GM18499 (cell line): ENCODE results near the gene ANKRD36B.
"Not testable (repeated sequence)": the region's sequence is repeated elsewhere in the genome, so short reads cannot be mapped to it uniquely, and the experiment has no call there.

Experiments used
- ATAC-seq: cut with Tn5 transposase; IDR thresholded peaks from one replicate; pipeline ENCODE4 v1.9.1; 2021; ENCODE audit warnings: moderate number of reproducible peaks; ENCODE audit not compliant: insufficient read depth, unreplicated experiment

The ANKRD36B gene

GRCh38 chr2:97589598-97590510, at the start of gene ANKRD36B:
ANKRD36B (minus strand) TSS chr2:97589877; CDS start chr2:97589685, 192 bp downstream.
- peak; percentile 38 for ATAC-seq

DNA sequence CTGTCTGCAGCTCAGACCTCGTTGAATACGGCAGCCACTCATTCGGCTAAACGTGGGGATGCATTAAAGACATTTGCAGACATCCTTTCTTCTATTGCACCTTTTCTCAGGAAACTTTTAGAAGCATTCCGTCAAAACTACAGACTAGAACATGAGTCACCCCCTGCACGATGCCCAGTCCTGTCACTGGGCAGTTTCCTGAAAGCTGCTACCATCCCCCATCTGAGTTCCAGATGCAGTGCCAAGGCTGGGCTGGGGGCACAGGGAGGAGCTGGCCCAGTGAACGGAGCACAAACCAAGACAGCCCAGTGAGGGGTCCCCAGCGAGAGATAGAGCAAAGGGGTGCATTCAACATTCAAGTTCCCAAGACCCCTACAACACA, 36.4 kb upstream of the ANKRD36B start:
- not testable (repeated sequence) for ATAC-seq

DNA sequence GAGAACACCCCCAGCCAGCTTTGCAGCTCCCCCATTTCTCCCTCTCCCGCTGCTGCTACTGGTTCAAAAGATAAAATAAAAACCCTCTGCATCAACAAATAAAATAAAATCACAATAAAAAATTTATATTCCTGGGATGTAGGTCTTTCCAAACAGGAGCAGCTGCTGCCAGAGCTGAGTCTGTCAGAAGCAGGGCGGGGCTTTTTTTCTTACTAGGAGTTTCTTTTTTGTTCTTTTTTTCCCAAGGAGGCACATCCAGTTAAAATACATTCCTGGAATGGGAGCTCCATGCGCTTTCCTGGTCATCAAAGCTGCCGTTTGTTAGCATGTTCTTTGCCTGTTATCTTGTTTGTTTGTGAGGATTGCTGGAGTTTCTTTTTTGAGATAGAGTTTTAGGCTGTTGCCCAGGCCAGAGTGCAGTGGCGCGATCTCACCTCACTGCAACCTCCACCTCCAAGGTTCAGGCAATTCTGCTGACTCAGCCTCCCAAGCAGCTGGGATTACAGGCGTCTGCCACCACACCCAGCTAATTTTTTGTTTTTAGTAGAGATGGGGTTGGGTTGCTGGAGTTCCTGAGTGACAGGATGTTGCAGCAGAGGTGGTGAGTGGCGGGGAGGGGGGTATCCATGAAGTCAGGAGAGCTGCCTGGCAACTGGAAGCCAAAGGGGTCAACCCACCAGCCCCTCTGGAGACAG, 35.8 kb upstream of the ANKRD36B start:
- not testable (repeated sequence) for ATAC-seq

GRCh38 chr2:97622976-97623375, 33.3 kb upstream of the ANKRD36B start:
- ATAC-seq, result not testable (repeated sequence)

GRCh38 chr2:97620492-97620891, 30.8 kb upstream of the ANKRD36B start:
- not testable (repeated sequence) for ATAC-seq

GRCh38 chr2:97618939-97619827, 29.5 kb upstream of the ANKRD36B start:
- not testable (repeated sequence) for ATAC-seq

DNA sequence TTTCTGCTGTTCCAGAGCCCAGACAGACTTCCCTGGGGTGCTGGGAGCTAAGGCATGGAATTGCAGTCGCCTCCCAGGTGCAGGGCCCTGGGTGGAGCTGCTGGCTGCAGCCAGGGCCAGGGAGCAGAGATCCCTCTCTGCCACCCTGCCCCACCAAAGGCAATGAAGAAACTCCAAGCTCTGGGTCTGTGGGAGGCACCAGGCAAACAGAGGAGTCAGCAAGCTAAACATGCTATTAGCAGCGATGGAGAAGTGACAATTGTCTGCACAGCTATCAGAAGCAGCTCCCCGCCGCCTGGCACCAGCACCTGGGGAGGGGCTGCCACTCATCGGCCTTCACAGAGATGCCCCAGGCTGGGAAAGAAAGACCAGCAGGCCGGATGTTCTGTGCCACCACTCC, 28.2 kb upstream of the ANKRD36B start:
- ATAC-seq, result no peak

GRCh38 chr2:97615746-97616145, 26.1 kb upstream of the ANKRD36B start:
- ATAC-seq, result not testable (repeated sequence)

DNA sequence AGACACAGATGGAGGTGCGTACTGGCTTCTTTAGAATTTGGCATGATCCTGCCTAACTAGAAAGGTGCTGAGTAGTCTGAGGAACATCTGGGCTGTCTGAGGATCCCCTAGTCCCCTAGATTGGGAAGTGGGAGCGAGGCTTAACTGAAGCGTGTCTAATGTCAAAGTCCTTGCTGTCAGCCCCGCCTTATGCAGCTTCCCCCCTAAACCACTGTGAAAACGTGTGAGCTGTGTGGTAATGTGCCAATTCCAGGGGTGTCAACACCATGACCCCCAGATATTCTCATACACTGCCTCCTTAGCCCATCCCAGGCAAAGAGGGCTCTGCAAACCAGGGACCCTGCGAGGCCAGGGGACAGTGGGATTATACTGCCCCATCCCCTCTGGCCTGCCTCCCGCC, 22.2 kb upstream of the ANKRD36B start:
- ATAC-seq, result not testable (repeated sequence)

- not testable (repeated sequence) for ATAC-seq
These were observed 19.1 kb upstream of the ANKRD36B start for GRCh38 chr2:97608745-97609144.

GRCh38 chr2:97605524-97606339, 16.1 kb upstream of the ANKRD36B start:
- ATAC-seq, result not testable (repeated sequence)

DNA sequence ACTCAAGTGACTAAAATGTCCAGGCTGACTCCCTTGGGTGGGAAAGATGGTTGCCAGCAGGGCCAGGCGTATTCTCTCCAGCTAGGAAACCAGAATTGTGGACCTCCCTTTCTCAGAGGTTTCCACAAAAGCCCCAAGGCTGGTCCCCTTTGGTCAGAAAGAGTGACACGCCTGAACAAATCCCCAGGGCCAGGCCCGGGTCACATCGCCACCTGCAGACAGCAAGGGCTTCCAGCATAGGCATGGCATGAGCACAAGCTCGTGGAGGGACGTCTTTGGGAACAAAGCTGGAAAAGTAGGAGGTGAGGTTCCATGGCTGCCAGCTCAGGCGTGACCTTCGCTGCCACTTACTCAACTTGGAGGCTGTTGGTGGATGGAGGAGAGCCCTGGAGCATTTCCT, 15.4 kb upstream of the ANKRD36B start:
- ATAC-seq, result not testable (repeated sequence)

DNA sequence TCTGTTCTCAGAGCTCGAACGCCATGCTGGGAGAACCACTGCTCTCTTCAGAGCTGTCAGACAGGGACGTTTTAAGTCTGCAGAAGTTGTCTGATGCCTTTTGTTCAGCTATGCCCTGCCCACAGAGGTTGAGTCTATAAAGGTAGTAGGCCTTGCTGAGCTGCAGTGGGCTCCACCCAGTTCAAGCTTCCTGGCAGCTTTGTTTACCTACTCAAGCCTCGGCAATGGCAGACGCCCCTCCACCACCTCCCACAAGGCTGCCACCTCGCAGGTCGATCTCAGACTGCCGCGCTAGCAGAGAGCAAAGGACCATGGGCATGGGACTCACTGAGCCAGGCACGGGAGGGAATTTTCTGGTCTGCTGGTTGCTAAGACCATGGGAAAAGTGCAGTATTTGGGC, 11.9 kb upstream of the ANKRD36B start:
- not testable (repeated sequence) for ATAC-seq

- ATAC-seq, result not testable (repeated sequence)
These were observed 6.5 kb upstream of the ANKRD36B start for GRCh38 chr2:97596180-97596579.

DNA sequence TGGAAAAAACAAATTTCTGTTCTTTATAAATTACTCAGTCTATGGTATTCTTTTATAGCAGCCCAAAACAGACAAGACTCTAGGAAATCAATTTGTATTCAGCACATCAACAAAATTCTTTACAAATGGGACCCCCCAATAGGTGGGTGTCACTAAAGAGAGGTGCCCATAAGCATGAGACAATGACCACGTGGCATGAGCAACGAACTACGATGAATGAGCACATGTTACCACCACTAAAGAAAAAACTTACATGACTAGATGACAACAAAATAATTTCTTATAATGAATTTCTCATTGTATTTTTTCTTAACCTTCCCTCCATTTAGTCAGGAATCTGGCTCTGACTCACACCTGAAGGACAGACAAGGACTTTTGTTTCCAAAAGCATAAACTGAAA, 3.8 kb upstream of the ANKRD36B start:
- not testable (repeated sequence) for ATAC-seq

- peak; percentile 54 for ATAC-seq
These were observed 1.1 kb upstream of the ANKRD36B start for GRCh38 chr2:97590515-97591394.

DNA sequence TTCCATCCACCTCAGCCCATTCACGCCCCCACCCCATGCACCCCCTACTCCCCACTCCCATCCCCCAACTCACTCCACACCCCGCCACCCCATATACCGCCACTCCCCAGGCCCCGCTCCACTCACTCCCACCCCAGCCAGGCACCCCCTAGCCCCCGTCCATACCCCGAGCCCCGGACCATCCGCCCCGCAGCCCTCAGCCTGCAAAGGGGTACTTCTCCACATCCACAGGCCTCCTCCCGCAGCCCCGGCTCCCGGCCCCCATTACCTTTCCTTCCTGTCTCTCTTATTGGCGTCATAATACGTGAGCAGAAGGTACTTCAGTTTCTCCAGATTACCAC, 450 bp downstream of the ANKRD36B start:
- not testable (repeated sequence) for ATAC-seq

DNA sequence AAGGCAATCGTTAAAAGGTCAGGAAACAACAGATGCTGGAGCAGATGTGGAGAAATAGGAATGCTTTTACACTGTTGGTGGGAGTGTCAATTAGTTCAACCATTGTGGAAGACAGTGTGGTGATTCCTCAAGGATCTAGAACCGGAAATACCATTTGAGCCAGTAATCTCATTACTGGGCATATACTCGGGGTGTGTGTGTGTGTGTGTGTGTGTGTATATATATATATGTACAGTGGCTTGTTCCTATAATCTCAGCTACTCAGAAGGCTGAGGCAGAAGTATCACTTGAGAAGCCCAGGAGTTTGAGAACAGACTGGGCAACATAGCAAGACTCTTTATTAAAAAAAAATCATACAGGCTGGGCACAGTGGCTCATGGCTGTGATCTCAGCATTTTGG, 24.0 kb downstream of the ANKRD36B start:
- ATAC-seq, result not testable (repeated sequence)

DNA sequence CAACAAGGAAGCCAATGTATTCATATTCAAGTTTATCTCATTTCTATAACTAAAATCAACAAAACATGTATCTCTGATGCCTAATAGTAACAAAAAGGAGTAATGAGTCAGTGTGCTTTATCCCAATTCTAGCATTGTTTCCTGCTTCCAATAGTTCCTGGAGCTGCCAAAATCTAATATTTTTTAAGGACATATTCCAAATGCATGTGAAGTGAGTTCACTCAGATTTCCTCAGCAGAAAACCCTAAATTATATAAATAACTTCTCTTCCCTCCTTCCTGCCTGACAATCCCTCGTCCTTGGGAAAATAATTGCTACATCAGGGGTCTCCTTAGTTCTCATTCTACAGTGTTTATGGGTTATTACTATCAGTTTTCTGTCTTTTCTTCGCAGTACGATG, 37.3 kb downstream of the ANKRD36B start:
- not testable (repeated sequence) for ATAC-seq
